HCT116 (cell line): ENCODE measurements around the gene IRAK2. TPM values are rescaled to one million over a fixed set of nuclear protein-coding genes. Genes with fewer than 3 reads are reported as not detected.
A peak's percentile ranks its signal among the peaks of the same experiment; 100 is the strongest.

ENCODE experiments used
- ATAC-seq: fragments of 200-7000 bp; cut with Tn5 transposase; 2 replicates; pipeline ENCODE4 v1.9.1; 2020; ENCODE audit warnings: mild to moderate bottlenecking, moderate library complexity
- BruUV-seq: library from RNA; stranded (reverse); fragments of 400-500 nt; replicated peaks from 2 replicates; lab custom pipeline; 2021; lab: Mats Ljungman, UMichigan
- CTCF ChIA-PET: fragments of 300-600 bp; sonication (Branson Sonifier 250); formaldehyde crosslinking; loops from one replicate; lab custom pipeline; 2021; ENCODE audit warnings: antibody characterized with exemption; lab: Charles Lee
- POLR2A ChIA-PET: fragments of 300-600, 350-600 bp; sonication (Branson Sonifier 250); formaldehyde crosslinking; loops from one replicate; lab custom pipeline; 2021; ENCODE audit warnings: antibody characterized with exemption; lab: Charles Lee
- RAD21 ChIA-PET, 2 experiments: fragments of 300-600 bp; sonication (Branson Sonifier 250); formaldehyde crosslinking; loops; one replicate each; lab custom pipeline; 2023; ENCODE audit warnings: low total read pairs in 2 of 2; ENCODE audit not compliant: uncharacterized antibody in 2 of 2, unreplicated experiment in 2 of 2, low non-redundant PET in 1 of 2; lab: Charles Lee
- DNase-seq: peaks from one replicate; pipeline ENCODE4 v3.0.0-alpha.2; 2010; ENCODE audit warnings: low read depth, low spot score
- H2AFZ ChIP-seq: fragments of 200-600 bp; shearing (Covaris generic), sonication (generic); 2 replicates; pipeline ENCODE4 v1.6.1; 2017; ENCODE audit warnings: low read depth, mixed run types, mixed read lengths, antibody characterized with exemption, low read length; ENCODE audit not compliant: poor library complexity, severe bottlenecking
- H3K27ac ChIP-seq: 2 replicates; pipeline ENCODE4 v1.5.1; 2012; ENCODE audit warnings: low read depth, low read length
- H3K27me3 ChIP-seq: fragments of 200-600 bp; sonication (generic); 2 replicates; pipeline ENCODE4 v1.6.1; 2016; ENCODE audit warnings: mixed run types, low read length, mixed read lengths; ENCODE audit not compliant: insufficient read depth
- H3K36me3 ChIP-seq, 2 experiments: fragments of 200-500 bp in 1 of 2; fragments of 200-600 bp in 1 of 2; sonication (Bioruptor generic) in 1 of 2; sonication (generic) in 1 of 2; 2 replicates each; pipeline versions ENCODE4 v1.5.1 to v1.6.1; 2014 to 2016; ENCODE audit warnings: low read length in 2 of 2, inconsistent platforms in 1 of 2, mixed read lengths in 1 of 2, mixed run types in 1 of 2; ENCODE audit not compliant: insufficient read depth in 2 of 2, control insufficient read depth in 1 of 2
- H3K4me1 ChIP-seq, 2 experiments: fragments of 200-600 bp in 1 of 2; sonication (generic) in 1 of 2; 2 replicates each; pipeline versions ENCODE4 v1.5.1 to v1.6.1; 2012 to 2017; ENCODE audit warnings: low read length in 2 of 2, inconsistent platforms in 1 of 2, mild to moderate bottlenecking in 1 of 2, mixed read lengths in 1 of 2, mixed run types in 1 of 2, moderate library complexity in 1 of 2; ENCODE audit not compliant: insufficient read depth in 2 of 2, control insufficient read depth in 1 of 2
- H3K4me2 ChIP-seq: fragments of 200-600 bp; sonication (generic); 2 replicates; pipeline ENCODE4 v1.6.1; 2017; ENCODE audit warnings: mixed run types, low read length, mixed read lengths
- H3K4me3 ChIP-seq, 2 experiments: fragments of 200-600 bp in 1 of 2; sonication (generic) in 1 of 2; replicated peaks in 1 of 2; 2 replicates each; pipeline ENCODE4 v1.5.1; 2011 to 2016; ENCODE audit warnings: low read length in 2 of 2, control low read depth in 1 of 2, low read depth in 1 of 2, mild to moderate bottlenecking in 1 of 2, mixed read lengths in 1 of 2, mixed run types in 1 of 2
- H3K79me2 ChIP-seq: fragments of 200-600 bp; sonication (generic); 2 replicates; pipeline ENCODE4 v1.6.1; 2017; ENCODE audit warnings: mild to moderate bottlenecking, mixed run types, low read length, moderate library complexity, mixed read lengths; ENCODE audit not compliant: insufficient read depth
- H3K9ac ChIP-seq: fragments of 200-600 bp; sonication (generic); 2 replicates; pipeline ENCODE4 v1.6.1; 2016; ENCODE audit warnings: low read length, mixed read lengths
- H3K9me2 ChIP-seq: fragments of 200-600 bp; sonication (generic), shearing (Covaris generic); 2 replicates; pipeline ENCODE4 v1.6.1; 2017; ENCODE audit warnings: mixed run types, mild to moderate bottlenecking, moderate library complexity; ENCODE audit not compliant: insufficient read depth
- H3K9me3 ChIP-seq, 2 experiments: fragments of 200-500 bp in 1 of 2; fragments of 200-600 bp in 1 of 2; sonication (Bioruptor generic) in 1 of 2; sonication (generic) in 1 of 2; 2 replicates each; pipeline ENCODE4 v1.6.1; 2014 to 2017; ENCODE audit warnings: low read length in 2 of 2, mixed read lengths in 2 of 2, inconsistent platforms in 1 of 2, low read depth in 1 of 2, mild to moderate bottlenecking in 1 of 2, mixed run types in 1 of 2, moderate library complexity in 1 of 2; ENCODE audit not compliant: control insufficient read depth in 1 of 2, insufficient read depth in 1 of 2
- H4K20me1 ChIP-seq: fragments of 200-600 bp; sonication (generic), shearing (Covaris generic); 2 replicates; pipeline ENCODE4 v1.6.1; 2017; ENCODE audit warnings: mixed run types, mild to moderate bottlenecking, moderate library complexity; ENCODE audit not compliant: insufficient read depth
- ATF3 ChIP-seq: IDR thresholded peaks from 2 replicates; pipeline ENCODE4 v1.6.1; 2012
- CEBPB ChIP-seq: IDR thresholded peaks from 2 replicates; pipeline ENCODE4 v1.6.1; 2012; ENCODE audit warnings: low read depth
- CTCF ChIP-seq, 3 experiments: fragments of 200-600 bp in 1 of 3; sonication (generic) in 1 of 3; IDR thresholded peaks in 2 of 3; conservative IDR thresholded peaks in 1 of 3; 2 replicates each; pipeline ENCODE4 v1.5.1; 2012 to 2017; ENCODE audit warnings: low read depth in 2 of 3, low read length in 2 of 3, antibody characterized with exemption in 1 of 3, borderline replicate concordance in 1 of 3, control low read depth in 1 of 3, mild to moderate bottlenecking in 1 of 3, mixed read lengths in 1 of 3, mixed run types in 1 of 3, moderate library complexity in 1 of 3; ENCODE audit not compliant: insufficient read depth in 1 of 3
- EGR1 ChIP-seq: IDR thresholded peaks from 2 replicates; pipeline ENCODE4 v1.6.1; 2012; ENCODE audit warnings: low read depth
- EZH2phosphoT487 ChIP-seq: fragments of 200-600 bp; IDR thresholded peaks from 2 replicates; pipeline ENCODE4 v1.6.1; 2018; ENCODE audit warnings: antibody characterized with exemption, borderline replicate concordance
- FOSL1 ChIP-seq: IDR thresholded peaks from 2 replicates; pipeline ENCODE4 v1.6.1; 2012; ENCODE audit warnings: low read depth
- JUND ChIP-seq: IDR thresholded peaks from 2 replicates; pipeline ENCODE4 v1.6.1; 2012
- MAX ChIP-seq: IDR thresholded peaks from 2 replicates; pipeline ENCODE4 v1.6.1; 2012
- POLR2A ChIP-seq: IDR thresholded peaks from 2 replicates; pipeline ENCODE4 v1.7.0; 2011; ENCODE audit warnings: borderline replicate concordance; ENCODE audit not compliant: insufficient read depth, insufficient read length; ENCODE audit errors: extremely low read depth
- RAD21 ChIP-seq: IDR thresholded peaks from 2 replicates; pipeline ENCODE4 v1.6.1; 2012; ENCODE audit warnings: low read depth, mild to moderate bottlenecking
- REST ChIP-seq: IDR thresholded peaks from 2 replicates; pipeline ENCODE4 v1.6.1; 2012; ENCODE audit warnings: low read depth
- SP1 ChIP-seq: IDR thresholded peaks from 2 replicates; pipeline ENCODE4 v1.6.1; 2012; ENCODE audit warnings: low read depth
- SRF ChIP-seq: IDR thresholded peaks from 2 replicates; pipeline ENCODE4 v1.6.1; 2012; ENCODE audit warnings: low read depth
- TCF7L2 ChIP-seq: IDR thresholded peaks from 2 replicates; pipeline ENCODE4 v1.7.0; 2011; ENCODE audit warnings: borderline replicate concordance, inconsistent platforms; ENCODE audit not compliant: insufficient read depth, insufficient read length; ENCODE audit errors: extremely low read depth
- ZNF274 ChIP-seq: fragments of 200-500 bp; sonication (Bioruptor generic); IDR thresholded peaks from 2 replicates; pipeline ENCODE4 v1.6.1; 2014; ENCODE audit warnings: mild to moderate bottlenecking, low read depth, low read length, inconsistent platforms
- intact Hi-C: fragments of 100-400 bp; cut with micrococcal nuclease; formaldehyde crosslinking; loops from 2 replicates; pipeline ENCODE4 v1.10.0; 2022
- total RNA-seq: library from RNA; stranded (reverse); gene quantifications from one replicate; pipeline ENCODE4 v1.2.1, GENCODE V29; 2021; ENCODE audit not compliant: unreplicated experiment

IRAK2 gene
- total RNA-seq, 1 experiment from 2014 or later = 3.6 TPM

GRCh38 chr3:10154335-10155122 lies 10.2 kb upstream of the IRAK2 start:
- no peaks in the 10 kb centered on the region for H3K9me2 ChIP-seq
- ChIA-PET CTCF (no interaction called here), POLR2A (no interaction called here), RAD21 (no interaction called here)
- H3K36me3 ChIP-seq = peaks cover 20% of the 10 kb centered on the region in 2 experiments
- no peak overlapping the region for H3K4me2 ChIP-seq
- TF ChIP-seq ZNF274 (no peak), POLR2A (no peak), TCF7L2 (no peak), FOSL1 (no peak)
- H3K79me2 ChIP-seq = peaks cover 18% of the 10 kb centered on the region
- intact Hi-C loops = no loop called here
- H3K27me3 ChIP-seq = no peaks in the 10 kb centered on the region
- H3K4me3 ChIP-seq = no peak overlapping the region
- H3K9ac ChIP-seq = no peak overlapping the region
- peak; percentile 43 for ATAC-seq
- no peak overlapping the region for H3K27ac ChIP-seq
- no peaks in the 10 kb centered on the region for H3K4me1 ChIP-seq
- no TSS peak for BruUV-seq
- H4K20me1 ChIP-seq = no peaks in the 10 kb centered on the region
- DNase-seq = no peak
- no peaks in the 10 kb centered on the region for H3K9me3 ChIP-seq
- no peak overlapping the region for H2AFZ ChIP-seq

- ChIA-PET RAD21 (no interaction called here), POLR2A (no interaction called here)
- no peaks in the 10 kb centered on the region for H3K4me1 ChIP-seq
- TF ChIP-seq MAX (no peak), REST (no peak), TCF7L2 (no peak), RAD21 (no peak), CTCF (IDR thresholded peaks at IDR 0.05 in 2 of 3, conservative IDR thresholded peaks at IDR 0.05 in 1 of 3; ENCODE audit: borderline replicate concordance in 1 of 3, insufficient read depth in 1 of 3, low read depth in 2 of 3, low read length in 2 of 3) (no peak), ATF3 (no peak), ZNF274 (no peak), SP1 (no peak), CEBPB (no peak), JUND (no peak), POLR2A (no peak), EZH2phosphoT487 (no peak), SRF (no peak), EGR1 (no peak)
These were observed 9.6 kb upstream of the IRAK2 start for GRCh38 chr3:10155123-10155472.

More at GRCh38 chr3:10155123-10155472, 9.6 kb upstream of the IRAK2 start:
- Histone ChIP-seq H3K36me3 (peaks cover 14% of the 10 kb centered on the region in 2 experiments), H4K20me1 (no peaks in the 10 kb centered on the region), H3K4me2 (no peak overlapping the region), H3K79me2 (peaks cover 12% of the 10 kb centered on the region), H3K9me2 (no peaks in the 10 kb centered on the region), H2AFZ (no peak overlapping the region), H3K9me3 (no peaks in the 10 kb centered on the region), H3K9ac (no peak overlapping the region), H3K27me3 (no peaks in the 10 kb centered on the region), H3K27ac (no peak overlapping the region), H3K4me3 (no peak overlapping the region)
- ATAC-seq = no peak
- no TSS peak for BruUV-seq
- intact Hi-C loops = no loop called here
- CTCF ChIA-PET = no interaction called here
- DNase-seq = no peak
